SIG-M5 treated with dmso at 0.1 percent for 504 hours (cell line): ENCODE measurements around the gene GNG4.

Experiments
- DNase-seq: peaks from one replicate; lab custom pipeline; 2025; ENCODE audit not compliant: unreplicated experiment; lab: John Stamatoyannopoulos, UW

Gene GNG4

DNA sequence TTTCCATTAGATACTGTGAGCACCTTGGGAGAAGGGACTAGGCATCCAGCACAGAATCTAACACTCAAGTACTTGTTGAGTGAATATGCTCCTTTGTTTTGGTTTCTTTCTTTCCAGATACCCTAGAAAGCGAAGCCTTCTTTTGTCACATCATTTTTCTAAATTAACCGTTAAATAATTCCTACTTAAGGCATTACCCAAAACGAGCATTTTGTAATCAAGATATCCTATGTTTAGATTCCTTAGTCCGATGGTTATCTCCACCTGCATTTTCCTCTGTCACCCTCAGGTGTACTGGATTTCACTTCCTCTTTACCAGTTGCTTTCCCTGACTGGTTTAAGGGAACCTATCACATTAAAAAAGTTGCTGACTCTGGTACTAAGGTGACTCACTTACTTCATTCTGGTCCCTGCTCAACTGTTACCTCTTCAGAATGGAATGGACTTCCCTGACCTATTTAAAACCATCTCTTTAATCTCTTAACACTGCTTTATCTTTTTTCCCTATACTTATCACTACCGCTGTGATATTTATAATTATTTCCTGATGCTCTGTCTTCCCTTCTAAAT, 148.5 kb downstream of the GNG4 start:
- no peak for DNase-seq
